HepG2 (cell line): ENCODE results near the gene SREBF1. TPM values are rescaled to one million over a fixed set of nuclear protein-coding genes. Genes with fewer than 3 reads are reported as not detected.

Source experiments
- CTCF ChIP-seq: sonication (generic); formaldehyde crosslinking; IDR thresholded peaks from 2 replicates; pipeline ENCODE4 v1.5.0; 2020; ENCODE audit warnings: mild to moderate bottlenecking, missing genetic modification reagents, moderate library complexity
- ERF ChIP-seq: IDR thresholded peaks from 2 replicates; pipeline ENCODE4 v1.6.1; 2018; ENCODE audit warnings: missing biosample characterization, missing genetic modification reagents
- ETS1 ChIP-seq: sonication (generic); formaldehyde crosslinking; IDR thresholded peaks from 2 replicates; pipeline ENCODE4 v1.4.0; 2020; ENCODE audit warnings: missing genetic modification reagents
- GMEB2 ChIP-seq: IDR thresholded peaks from 2 replicates; pipeline ENCODE4 v1.6.1; 2016; ENCODE audit warnings: missing biosample characterization, missing genetic modification reagents, low read depth
- HIVEP1 ChIP-seq: sonication (generic); formaldehyde crosslinking; IDR thresholded peaks from 2 replicates; pipeline ENCODE4 v1.4.0; 2020; ENCODE audit warnings: mild to moderate bottlenecking, missing genetic modification reagents
- HMGXB4 ChIP-seq, 2 experiments: sonication (generic) in 1 of 2; formaldehyde crosslinking in 1 of 2; IDR thresholded peaks; 2 replicates each; pipeline versions ENCODE4 v1.4.0 to v1.6.1; 2018 to 2020; ENCODE audit warnings: missing genetic modification reagents in 2 of 2, borderline replicate concordance in 1 of 2, low read depth in 1 of 2, mild to moderate bottlenecking in 1 of 2, missing biosample characterization in 1 of 2
- HOXA5 ChIP-seq: sonication (generic); formaldehyde crosslinking; IDR thresholded peaks from 2 replicates; pipeline ENCODE4 v1.4.0; 2020; ENCODE audit warnings: missing genetic modification reagents
- HOXD1 ChIP-seq: sonication (generic); formaldehyde crosslinking; IDR thresholded peaks from 2 replicates; pipeline ENCODE4 v1.5.0; 2020; ENCODE audit warnings: missing genetic modification reagents
- KLF13 ChIP-seq: sonication (generic); formaldehyde crosslinking; IDR thresholded peaks from 2 replicates; pipeline ENCODE4 v1.4.0; 2020; ENCODE audit warnings: mild to moderate bottlenecking, missing genetic modification reagents
- NCOA1 ChIP-seq: sonication (generic); formaldehyde crosslinking; IDR thresholded peaks from 2 replicates; pipeline ENCODE4 v1.9.0; 2021; ENCODE audit warnings: missing genetic modification reagents
- NFATC3 ChIP-seq: sonication (generic); formaldehyde crosslinking; IDR thresholded peaks from 2 replicates; pipeline ENCODE4 v1.5.1; 2020; ENCODE audit warnings: mild to moderate bottlenecking, missing genetic modification reagents
- NFIB ChIP-seq: sonication (generic); formaldehyde crosslinking; IDR thresholded peaks from 2 replicates; pipeline ENCODE4 v1.9.0; 2021; ENCODE audit warnings: missing genetic modification reagents, mild to moderate bottlenecking, borderline replicate concordance
- PHF8 ChIP-seq: sonication (generic); formaldehyde crosslinking; IDR thresholded peaks from 2 replicates; pipeline ENCODE4 v1.5.0; 2020; ENCODE audit warnings: missing genetic modification reagents
- TBX2 ChIP-seq: sonication (generic); formaldehyde crosslinking; IDR thresholded peaks from 2 replicates; pipeline ENCODE4 v1.5.0; 2020; ENCODE audit warnings: missing genetic modification reagents, mild to moderate bottlenecking, borderline replicate concordance
- TEAD2 ChIP-seq: sonication (generic); formaldehyde crosslinking; IDR thresholded peaks from 2 replicates; pipeline ENCODE4 v1.9.0; 2021; ENCODE audit warnings: missing genetic modification reagents
- ZKSCAN5 ChIP-seq: sonication (generic); formaldehyde crosslinking; IDR thresholded peaks from 2 replicates; pipeline ENCODE4 v1.5.1; 2020; ENCODE audit warnings: mild to moderate bottlenecking, missing genetic modification reagents
- ZNF17 ChIP-seq: sonication (generic); formaldehyde crosslinking; IDR thresholded peaks from 2 replicates; pipeline ENCODE4 v1.5.0; 2020; ENCODE audit warnings: mild to moderate bottlenecking, missing genetic modification reagents
- ZNF280B ChIP-seq: sonication (generic); formaldehyde crosslinking; IDR thresholded peaks from 2 replicates; pipeline ENCODE4 v1.5.0; 2020; ENCODE audit warnings: missing genetic modification reagents, mild to moderate bottlenecking, borderline replicate concordance
- ZNF33A ChIP-seq: sonication (generic); formaldehyde crosslinking; IDR thresholded peaks from 2 replicates; pipeline ENCODE4 v1.5.1; 2020; ENCODE audit warnings: missing genetic modification reagents, mild to moderate bottlenecking, moderate library complexity, borderline replicate concordance
- ZNF382 ChIP-seq: sonication (generic); formaldehyde crosslinking; IDR thresholded peaks from 2 replicates; pipeline ENCODE4 v1.5.0; 2020; ENCODE audit warnings: missing genetic modification reagents, mild to moderate bottlenecking, borderline replicate concordance
- ZNF430 ChIP-seq: sonication (generic); formaldehyde crosslinking; IDR thresholded peaks from 2 replicates; pipeline ENCODE4 v1.9.0; 2021; ENCODE audit warnings: mild to moderate bottlenecking, missing genetic modification reagents
- ZNF567 ChIP-seq: sonication (generic); formaldehyde crosslinking; IDR thresholded peaks from 2 replicates; pipeline ENCODE4 v1.8.1; 2023; ENCODE audit warnings: mild to moderate bottlenecking, missing genetic modification reagents, borderline replicate concordance
- ZNF572 ChIP-seq: sonication (generic); formaldehyde crosslinking; IDR thresholded peaks from 2 replicates; pipeline ENCODE4 v1.5.1; 2020; ENCODE audit warnings: mild to moderate bottlenecking, missing genetic modification reagents
- polyA plus RNA-seq, 8 experiments: library from polyadenylated mRNA; depleted of rRNA in 3 of 8; stranded (reverse) in 7 of 8; unstranded in 1 of 8; fragments of >200 nt; fragmentation: Illumina TruSeq in 4 of 8; extraction: Trizol in 4 of 8; gene quantifications; 2 replicates each; pipeline versions ENCODE4 v1.2.1 to v1.2.3, GENCODE V29; 2011 to 2016; ENCODE audit warnings: low read depth in 4 of 8, missing spikeins in 1 of 8, mixed read lengths in 1 of 8; ENCODE audit not compliant: insufficient read depth in 1 of 8
- total RNA-seq, 5 experiments: library from RNA; depleted of rRNA; stranded (reverse); fragments of >200 nt; fragmentation: Illumina TruSeq; extraction: Trizol; gene quantifications; 2 replicates each; pipeline ENCODE4 v1.2.3, GENCODE V29; 2016; ENCODE audit warnings: low read depth in 1 of 5

SREBF1 gene
- total and polyA plus RNA-seq, 2 of the 13 experiments (the other 11 are each of a cell fraction or from before 2014, with no cell fraction given) = 34.3 to 38.0 TPM

GRCh38 chr17:17849147-17849820 is 12.5 kb upstream of the SREBF1 start (continued):
- TF ChIP-seq ETS1 (no peak), HOXD1 (CRISPR knock-in tag) (no peak), HOXA5 (no peak), HIVEP1 (no peak), ZNF382 (CRISPR knock-in tag) (no peak), ZNF17 (CRISPR knock-in tag) (no peak), NFIB (CRISPR knock-in tag) (no peak), PHF8 (CRISPR knock-in tag) (no peak), ZNF280B (CRISPR knock-in tag) (no peak), NCOA1 (CRISPR knock-in tag) (no peak), CTCF (CRISPR knock-in tag) (no peak), TEAD2 (CRISPR knock-in tag) (no peak), ZNF33A (CRISPR knock-in tag) (no peak), ZNF430 (CRISPR knock-in tag) (no peak), ERF (CRISPR knock-in tag) (peak; percentile 64; the same call in 1 of the 2 replicates), HMGXB4 (CRISPR knock-in tag; IDR thresholded peaks at IDR 0.05; ENCODE audit: borderline replicate concordance in 1 of 2, low read depth in 1 of 2) (no peak), ZKSCAN5 (CRISPR knock-in tag) (no peak), TBX2 (CRISPR knock-in tag) (peak; percentile 64; the same call in 1 of the 2 replicates), GMEB2 (CRISPR knock-in tag) (no peak), ZNF567 (CRISPR knock-in tag) (no peak), ZNF572 (CRISPR knock-in tag) (no peak), KLF13 (CRISPR knock-in tag) (no peak), NFATC3 (CRISPR knock-in tag) (no peak)
